ENCODE measurements around the gene PTPN18.

DNA sequence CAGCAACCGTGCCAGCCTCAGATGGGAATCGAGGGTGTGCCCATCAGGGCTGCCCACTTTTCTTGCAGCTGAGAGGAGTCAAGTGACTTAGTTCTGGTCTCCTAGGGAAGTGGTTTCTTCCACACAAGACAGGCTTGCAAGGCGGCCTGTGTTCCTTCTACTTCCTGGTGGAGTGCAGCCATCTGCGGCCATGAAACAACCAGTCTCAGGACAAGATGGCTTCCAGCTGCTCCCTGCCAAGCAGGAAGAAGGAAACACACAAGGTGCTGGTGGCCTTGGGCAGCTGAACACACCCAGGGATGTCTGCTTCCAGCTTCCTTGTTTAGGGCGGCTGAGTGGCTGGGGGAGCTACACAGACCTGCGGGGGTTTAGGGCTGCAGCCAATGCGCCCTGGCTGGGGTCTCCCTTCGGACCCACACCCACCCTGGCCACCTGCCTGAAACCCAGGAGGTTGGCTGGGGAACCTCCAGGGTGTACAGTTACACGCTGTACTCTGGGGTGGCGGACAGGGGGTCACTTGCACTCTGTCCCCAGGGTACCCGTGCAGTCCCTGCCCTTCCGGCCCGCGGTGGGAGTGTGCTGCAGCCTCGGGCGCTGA lies 34.7 kb downstream of the PTPN18 start:
- TF ChIP-seq EZH2 (IDR thresholded peaks at IDR 0.05; ENCODE audit: borderline replicate concordance, low read depth, low read length, severe bottlenecking) (no peak), POLR2AphosphoS5 (IDR thresholded peaks at IDR 0.05; ENCODE audit: insufficient read depth, low read depth, low read length) (no peak), FOS (IDR thresholded peaks at IDR 0.05; ENCODE audit: borderline replicate concordance, insufficient read depth, low read length) (no peak), POLR2A (IDR thresholded peaks at IDR 0.05; ENCODE audit: low read depth, low read length) (no peak), MYC (IDR thresholded peaks at IDR 0.05; ENCODE audit: low read depth, low read length) (no peak)
- TF ChIP-seq, protein P1, sequence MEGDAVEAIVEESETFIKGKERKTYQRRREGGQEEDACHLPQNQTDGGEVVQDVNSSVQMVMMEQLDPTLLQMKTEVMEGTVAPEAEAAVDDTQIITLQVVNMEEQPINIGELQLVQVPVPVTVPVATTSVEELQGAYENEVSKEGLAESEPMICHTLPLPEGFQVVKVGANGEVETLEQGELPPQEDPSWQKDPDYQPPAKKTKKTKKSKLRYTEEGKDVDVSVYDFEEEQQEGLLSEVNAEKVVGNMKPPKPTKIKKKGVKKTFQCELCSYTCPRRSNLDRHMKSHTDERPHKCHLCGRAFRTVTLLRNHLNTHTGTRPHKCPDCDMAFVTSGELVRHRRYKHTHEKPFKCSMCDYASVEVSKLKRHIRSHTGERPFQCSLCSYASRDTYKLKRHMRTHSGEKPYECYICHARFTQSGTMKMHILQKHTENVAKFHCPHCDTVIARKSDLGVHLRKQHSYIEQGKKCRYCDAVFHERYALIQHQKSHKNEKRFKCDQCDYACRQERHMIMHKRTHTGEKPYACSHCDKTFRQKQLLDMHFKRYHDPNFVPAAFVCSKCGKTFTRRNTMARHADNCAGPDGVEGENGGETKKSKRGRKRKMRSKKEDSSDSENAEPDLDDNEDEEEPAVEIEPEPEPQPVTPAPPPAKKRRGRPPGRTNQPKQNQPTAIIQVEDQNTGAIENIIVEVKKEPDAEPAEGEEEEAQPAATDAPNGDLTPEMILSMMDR (IDR thresholded peaks at IDR 0.05; ENCODE audit: extremely low read depth in 1 of 2, insufficient read depth in 1 of 2, low read depth in 1 of 2, low read length in 2 of 2): no peak
